Femur (tissue), 1 donor: ENCODE measurements around the gene SQSTM1.
"Not testable (repeated sequence)": the region's sequence is repeated elsewhere in the genome, so short reads cannot be mapped to it uniquely, and the experiment has no call there.

Experiments used
- DNase-seq: peaks from one replicate; pipeline ENCODE4 v3.0.0-alpha.2; 2017

Gene SQSTM1

GRCh38 chr5:179820483-179821297 lies at the start of gene SQSTM1:
Gene SQSTM1 (plus strand): TSS chr5:179820905. CDS start chr5:179820937, 32 bp downstream.
- DNase-seq = peak; percentile 88

GRCh38 chr5:179771311-179771895 lies 49.3 kb upstream of the SQSTM1 start:
- no peak for DNase-seq

GRCh38 chr5:179772351-179772750 lies 48.4 kb upstream of the SQSTM1 start:
- peak; percentile 7 for DNase-seq

DNA sequence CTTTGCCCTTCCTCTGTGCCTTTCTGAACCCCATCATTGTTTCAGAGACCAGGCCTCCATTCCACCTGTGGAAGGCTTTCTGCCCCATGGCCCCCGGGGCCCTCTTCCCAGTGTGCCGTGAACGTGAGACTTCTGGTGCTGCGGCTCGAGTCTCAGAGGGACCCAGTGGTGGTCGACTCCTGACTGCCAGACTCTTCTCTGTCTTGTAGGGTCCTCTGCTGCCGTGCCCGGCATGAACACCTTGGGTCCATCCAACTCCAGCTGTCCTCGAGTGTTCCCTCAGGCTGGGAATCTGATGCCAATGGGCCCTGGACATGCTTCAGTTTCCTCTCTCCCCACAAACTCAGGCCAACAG lies 47.0 kb upstream of the SQSTM1 start:
- no peak for DNase-seq

GRCh38 chr5:179774442-179774841 lies 46.3 kb upstream of the SQSTM1 start:
- DNase-seq = no peak

DNA sequence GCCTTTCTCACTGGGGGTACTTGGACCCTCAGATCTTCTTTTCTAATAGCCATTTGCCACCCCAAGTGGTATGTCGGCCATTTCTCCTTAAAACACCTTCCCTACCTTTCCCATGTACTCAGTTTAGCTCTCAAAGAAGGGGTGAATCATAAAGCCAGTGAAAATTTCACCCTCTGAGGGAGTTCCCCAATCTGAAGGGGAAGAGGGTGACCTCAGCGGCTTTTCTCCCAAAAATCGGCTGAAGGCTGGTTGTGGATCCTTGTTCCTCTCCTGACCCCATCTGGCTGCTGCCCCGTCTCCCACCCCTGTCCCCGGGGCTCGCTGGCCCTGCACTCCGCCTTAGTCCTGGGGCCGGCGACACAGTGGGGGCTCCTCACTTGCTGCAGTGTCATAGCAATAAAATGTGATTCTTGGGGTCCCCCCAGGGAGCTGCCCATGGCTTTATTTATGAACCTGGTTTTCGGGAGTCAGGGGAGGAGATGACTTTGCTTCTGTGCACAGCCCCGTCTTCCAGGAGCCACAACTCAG lies 44.2 kb upstream of the SQSTM1 start:
- no peak for DNase-seq

DNA sequence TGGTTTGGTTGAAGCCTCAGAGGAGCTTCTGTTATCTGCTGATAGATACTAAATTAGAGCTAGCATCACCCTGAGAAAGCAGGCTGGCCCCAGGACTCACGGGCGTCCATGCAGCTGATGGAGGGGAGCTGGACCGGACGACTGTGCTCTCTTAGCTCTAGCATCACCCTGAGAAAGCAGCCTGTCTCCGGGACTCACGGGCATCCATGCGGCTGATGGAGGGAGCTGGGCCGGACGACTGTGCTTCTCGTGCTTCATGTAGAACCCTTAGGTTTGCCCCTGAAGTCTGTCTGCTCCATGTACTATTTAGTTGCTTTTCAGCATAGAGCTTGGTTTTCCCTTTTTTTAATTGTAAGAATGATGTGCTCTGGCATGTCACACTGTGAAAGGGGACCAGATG lies 43.2 kb upstream of the SQSTM1 start:
- DNase-seq = no peak

GRCh38 chr5:179777909-179778308 lies 42.8 kb upstream of the SQSTM1 start:
- DNase-seq = no peak

DNA sequence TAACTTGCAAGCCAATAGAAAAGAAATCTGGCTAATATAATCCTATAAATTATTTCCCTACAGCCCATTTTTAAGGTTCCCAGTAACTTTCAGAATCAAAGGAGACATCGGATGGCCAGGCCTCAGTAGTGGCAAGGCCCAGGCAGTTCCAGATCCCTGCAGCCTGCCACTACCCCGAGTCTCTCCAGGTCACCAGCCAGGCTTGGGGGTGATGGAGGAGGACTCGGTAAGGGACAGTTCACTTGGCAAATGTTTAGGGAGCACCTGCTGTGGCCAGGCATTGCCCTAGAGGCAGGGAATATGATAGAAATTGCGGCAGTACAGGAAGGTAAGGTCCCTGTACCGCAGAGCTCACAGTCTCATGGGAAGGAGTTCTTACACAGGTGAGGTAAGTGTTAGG lies 42.1 kb upstream of the SQSTM1 start:
- no peak for DNase-seq

- DNase-seq = no peak
Measured at GRCh38 chr5:179779826-179780225, 40.9 kb upstream of the SQSTM1 start.

- peak; percentile 60 for DNase-seq
Measured at GRCh38 chr5:179780362-179780761, 40.3 kb upstream of the SQSTM1 start.

DNA sequence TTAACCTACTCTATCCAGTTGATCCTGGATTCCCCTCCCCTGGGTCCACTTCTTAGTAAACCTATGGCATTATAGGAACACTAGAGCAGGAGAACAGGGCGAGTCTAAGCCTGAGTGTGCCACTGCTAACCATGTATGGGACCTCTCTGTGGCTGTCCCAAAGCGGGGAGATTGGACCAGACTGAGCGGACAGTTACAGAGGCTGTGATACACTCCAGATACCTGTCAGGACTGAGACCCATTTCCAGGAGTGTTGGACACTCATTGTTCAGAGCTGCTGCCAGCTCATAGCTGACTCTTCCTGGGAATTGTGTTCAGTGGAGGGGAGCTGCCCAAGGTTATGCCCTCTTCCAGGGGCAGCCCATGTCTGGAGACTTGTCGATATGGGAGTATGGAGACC lies 38.9 kb upstream of the SQSTM1 start:
- no peak for DNase-seq

DNA sequence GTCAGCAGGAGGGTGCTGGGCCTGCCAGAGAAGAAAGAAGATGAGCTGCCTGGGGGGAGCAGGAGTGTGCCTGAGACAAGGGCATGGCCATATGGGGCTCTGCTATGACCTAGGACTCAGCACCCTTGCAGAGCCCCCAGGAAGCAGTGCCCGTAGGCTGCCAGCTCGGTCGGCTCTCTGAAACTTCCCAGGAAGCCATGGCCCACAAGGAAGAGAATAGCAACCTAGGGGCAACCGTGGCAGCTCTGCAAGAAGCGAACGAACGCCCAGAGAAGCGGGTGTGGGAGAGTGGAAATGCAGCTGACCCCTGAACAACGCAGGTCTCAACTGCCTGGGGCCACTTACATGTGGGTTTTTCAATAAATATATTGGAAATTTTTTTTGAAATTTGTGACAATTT lies 37.6 kb upstream of the SQSTM1 start:
- no peak for DNase-seq

DNA sequence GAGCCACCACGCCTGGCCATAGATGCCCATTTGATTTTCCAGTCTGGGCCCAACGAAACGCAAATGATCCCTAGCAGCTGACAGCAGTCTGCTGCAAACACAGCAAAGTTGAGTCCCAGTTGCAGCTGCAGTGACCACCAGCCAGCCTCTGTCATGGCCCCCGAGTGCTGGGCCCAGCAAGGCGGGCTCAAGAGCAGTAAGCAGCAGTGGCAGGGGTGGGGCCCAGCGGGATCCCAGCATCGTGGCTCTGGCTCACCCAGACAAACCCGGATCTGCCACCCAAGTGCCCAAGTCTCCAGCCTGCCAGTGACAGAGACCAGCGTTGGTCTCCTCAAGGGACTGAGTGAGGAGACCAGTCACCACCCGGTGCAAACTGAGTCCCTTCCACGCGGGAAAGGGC lies 33.8 kb upstream of the SQSTM1 start:
- no peak for DNase-seq

- DNase-seq = no peak
Measured at GRCh38 chr5:179788193-179788854, 32.4 kb upstream of the SQSTM1 start.

GRCh38 chr5:179789278-179789677 lies 31.4 kb upstream of the SQSTM1 start:
- DNase-seq = not testable (repeated sequence)

DNA sequence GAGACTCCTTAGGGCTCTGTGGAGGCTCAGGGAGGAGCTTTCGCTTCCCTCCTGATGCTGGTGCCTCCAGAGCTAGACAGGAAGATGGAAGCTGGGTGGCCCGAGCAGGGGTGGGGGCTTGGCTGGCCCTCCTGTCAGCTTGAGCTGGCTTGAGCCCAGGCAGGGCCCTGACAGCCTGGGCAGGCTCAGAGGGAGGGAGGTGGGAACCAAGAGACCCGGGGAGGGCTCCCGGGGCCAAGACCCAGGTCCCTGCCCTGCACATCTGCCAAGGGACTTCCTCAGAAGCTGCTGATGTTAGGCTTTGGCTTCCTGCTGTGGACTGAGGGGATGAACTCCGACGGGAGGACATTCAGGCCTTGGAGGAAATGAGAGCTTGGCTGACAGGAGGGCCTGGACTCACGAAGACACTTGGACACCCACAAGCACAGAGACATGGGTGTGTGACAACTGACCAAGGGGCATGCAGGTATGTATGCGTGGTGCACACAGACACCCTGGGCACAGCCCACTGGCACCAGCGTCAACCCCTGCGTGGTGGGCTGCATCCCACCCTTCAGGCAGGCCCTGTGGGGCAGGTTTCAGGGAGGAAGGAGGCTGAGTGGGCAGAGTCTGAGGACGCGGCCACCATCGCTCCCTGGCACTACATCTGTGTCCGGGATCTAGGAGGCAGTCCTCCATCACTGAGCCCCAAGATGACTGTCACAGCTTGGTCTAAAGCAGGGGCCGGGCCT lies 28.7 kb upstream of the SQSTM1 start:
- DNase-seq = peak; percentile 57

GRCh38 chr5:179792612-179793467 lies 27.9 kb upstream of the SQSTM1 start:
- no peak for DNase-seq

GRCh38 chr5:179793468-179794139 lies 27.1 kb upstream of the SQSTM1 start, which contains the start of gene LTC4S:
Gene LTC4S (plus strand): TSS chr5:179793986. CDS start chr5:179794081, 95 bp downstream.
- peak; percentile 90 for DNase-seq

DNA sequence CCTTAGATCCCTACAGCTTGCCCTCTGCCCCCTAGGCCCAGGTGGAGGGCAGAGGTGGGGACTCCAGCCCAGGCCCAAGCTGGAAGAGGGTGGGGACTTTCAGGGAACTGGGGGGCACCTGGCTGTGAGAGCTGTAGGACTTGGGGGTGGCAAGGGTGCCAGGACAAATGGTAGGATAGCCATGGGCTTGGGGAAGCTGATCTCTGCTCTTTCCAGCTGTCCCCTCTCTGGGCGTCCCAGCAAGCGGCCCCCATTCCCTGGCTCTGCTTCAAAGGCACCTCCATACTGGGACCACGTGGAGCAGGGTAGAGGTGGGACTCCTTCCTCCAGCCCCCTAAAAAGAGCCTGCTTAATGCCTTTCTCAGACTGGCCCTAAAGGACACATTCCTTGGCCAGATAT lies 26.5 kb upstream of the SQSTM1 start:
- DNase-seq = no peak

- DNase-seq = no peak
Measured at GRCh38 chr5:179794575-179794974, 26.1 kb upstream of the SQSTM1 start.
